ENCODE data around the gene TTC34. TPM values are rescaled to one million over a fixed set of nuclear protein-coding genes. Genes with fewer than 3 reads are reported as not detected.

The TTC34 gene
- total RNA-seq, 1 experiment from 2014 or later: 0.42 TPM

- Histone ChIP-seq H3K27me3 (ENCODE audit: control insufficient read depth, insufficient read depth, low read length) (no peaks in the 10 kb centered on the region; the same call in 1 of the 2 replicates), H3K36me3 (replicated peaks; ENCODE audit: control insufficient read depth, insufficient read depth, low read length) (peaks cover 2% of the 10 kb centered on the region; the same call in 1 of the 2 replicates), H3K4me3 (ENCODE audit: insufficient read depth, low read depth, low read length) (no peak overlapping the region)
- DNase-seq: no peak
Measured at GRCh38 chr1:2588661-2589430, 212.6 kb downstream of the TTC34 start.

GRCh38 chr1:2587860-2588571, 213.5 kb downstream of the TTC34 start:
- no peaks in the 10 kb centered on the region; the same call in 1 of the 2 replicates for H3K27me3 ChIP-seq (ENCODE audit: control insufficient read depth, insufficient read depth, low read length)
- no peak for DNase-seq
- H3K4me3 ChIP-seq (ENCODE audit: insufficient read depth, low read depth, low read length): peak overlapping the region; percentile 91; the same call in 1 of the 2 replicates
- peaks cover 2% of the 10 kb centered on the region; the same call in 1 of the 2 replicates for H3K36me3 ChIP-seq (replicated peaks; ENCODE audit: control insufficient read depth, insufficient read depth, low read length)

- peak; percentile 89 for DNase-seq
- H3K4me3 ChIP-seq (ENCODE audit: insufficient read depth, low read depth, low read length): peak overlapping the region; percentile 91
- H3K36me3 ChIP-seq (replicated peaks; ENCODE audit: control insufficient read depth, insufficient read depth, low read length): peaks cover 2% of the 10 kb centered on the region; the same call in 1 of the 2 replicates
- H3K27me3 ChIP-seq (ENCODE audit: control insufficient read depth, insufficient read depth, low read length): no peaks in the 10 kb centered on the region; the same call in 1 of the 2 replicates
Measured at GRCh38 chr1:2587071-2587859, 214.2 kb downstream of the TTC34 start.

GRCh38 chr1:2586154-2587070, 215.1 kb downstream of the TTC34 start, which contains the start of gene PRXL2B:
Gene PRXL2B, plus strand, starts transcription at chr1:2586777. Its CDS starts 109 bp downstream, at chr1:2586886.
- Histone ChIP-seq H3K4me3 (ENCODE audit: insufficient read depth, low read depth, low read length) (peak within 1 kb of the TSS; percentile 91), H3K27me3 (ENCODE audit: control insufficient read depth, insufficient read depth, low read length) (no peaks in the 10 kb centered on the region; the same call in 1 of the 2 replicates), H3K36me3 (replicated peaks; ENCODE audit: control insufficient read depth, insufficient read depth, low read length) (peaks cover 2% of the 10 kb centered on the region; the same call in 1 of the 2 replicates)
- DNase-seq: peak; percentile 100

Other genes with a start within 250 kb of the TTC34 start
- 0.07 and 0.55 TPM in 2 replicates for gene TNFRSF14, start 245.3 kb downstream of the TTC34 start, total RNA-seq (2014; rRNA removed; shearing (Covaris generic))
- gene PRXL2B, start 214.9 kb downstream of the TTC34 start, total RNA-seq (2014; rRNA removed; shearing (Covaris generic)): 62.9 and 83.5 TPM in 2 replicates
- 1.3 and 3.0 TPM in 2 replicates for gene MMEL1, start 168.7 kb downstream of the TTC34 start, total RNA-seq (2014; rRNA removed; shearing (Covaris generic))
- 0.21 TPM in 1 of 2 replicates, not detected in the other for gene ACTRT2, start 219.8 kb upstream of the TTC34 start, total RNA-seq (2014; rRNA removed; shearing (Covaris generic))

Measured in H7 (cell line).